ENCODE measurements around the gene STAT2. TPM values are rescaled to one million over a fixed set of nuclear protein-coding genes. Genes with fewer than 3 reads are reported as not detected.

STAT2 gene
- total and polyA plus RNA-seq, 9 of the 15 experiments (the other 6 are each of a cell fraction or from before 2014, with no cell fraction given), result 15.5 to 46.9 (median 40.1) TPM

GRCh38 chr12:56304872-56305590, 54.9 kb downstream of the STAT2 start:
- peaks cover 6% of the 10 kb centered on the region; the same call in 2 of the 3 replicates for H3K79me2 ChIP-seq (ENCODE audit: control insufficient read depth, insufficient read depth, low read length)
- CTCF ChIA-PET (ENCODE audit: low intra/inter-chr PET ratio), result no interaction called here
- DNase-seq (ENCODE audit: extremely low read depth in 1 of 4, low spot score in 3 of 4) (no peak), FAIRE-seq (no peak), ATAC-seq (no peak)
- peak; percentile 40 for TF ChIP-seq ATF3 (IDR thresholded peaks at IDR 0.05)
- TF ChIP-seq ATF3 (CRISPR knock-in tag; conservative IDR thresholded peaks at IDR 0.05), result no peak
- TF ChIP-seq E2F5 (CRISPR knock-in tag; IDR thresholded peaks at IDR 0.05), result no peak
- no peaks in the 10 kb centered on the region for H3K27me3 ChIP-seq (ENCODE audit: control insufficient read depth in 2 of 2, insufficient read depth in 2 of 2, low read length in 2 of 2)
- in situ Hi-C loops (cut with MboI), result no loop called here
- no peaks in the 10 kb centered on the region for H4K20me1 ChIP-seq (replicated peaks; ENCODE audit: control insufficient read depth, insufficient read depth, low read length)
- intact Hi-C loops (cut with micrococcal nuclease), result no loop called here
- no TSS peak for BruUV-seq (replicated peaks)
- no peaks in the 10 kb centered on the region for H3K9me3 ChIP-seq (replicated peaks; ENCODE audit: control insufficient read depth, insufficient read depth, low read depth, low read length)
- no peak overlapping the region for H3K4me2 ChIP-seq (ENCODE audit: insufficient read depth, low read length)
- H2AFZ ChIP-seq (ENCODE audit: low read depth, low read length), result no peak overlapping the region
- POLR2A ChIA-PET, result interaction anchor here (0.9 kb wide), 1 partner anchor 11 kb away, joined by 3 read pairs; the partner anchor contains the start of gene CNPY2
- H3K36me3 ChIP-seq (ENCODE audit: control insufficient read depth, insufficient read depth, low read length), result peaks cover 50% of the 10 kb centered on the region
- 90% methylated on average over 8 of the region's 8 CpGs for WGBS (ENCODE audit: insufficient coverage, low coverage, missing lambda C conversion rate)
- no peak overlapping the region for H3K27ac ChIP-seq (ENCODE audit: extremely low read depth, low read depth, low read length)
- H3K4me3 ChIP-seq, result no peak overlapping the region
- H3K4me1 ChIP-seq (replicated peaks in 1 of 2; ENCODE audit: control insufficient read depth in 2 of 2, insufficient read depth in 2 of 2, low read length in 2 of 2), result peaks cover 13 to 17% of the 10 kb centered on the region in 2 experiments
- no peaks in the 10 kb centered on the region for H3K9me1 ChIP-seq (ENCODE audit: control insufficient read depth, insufficient read depth, low read length)
- H3K9ac ChIP-seq (ENCODE audit: insufficient read depth in 1 of 2, low read depth in 2 of 2, low read length in 2 of 2), result no peak overlapping the region

Measured in K562 (cell line).